ENCODE results near the gene BICRA.

The BICRA gene

GRCh38 chr19:47607564-47608073 lies 1.3 kb upstream of the BICRA start:
- Histone ChIP-seq H3K27me3 (ENCODE audit: insufficient read depth, poor library complexity, severe bottlenecking) (no peaks in the 10 kb centered on the region), H3K27ac (replicated peaks) (peak overlapping the region; percentile 88), H3K4me3 (replicated peaks; ENCODE audit: insufficient read depth, low read length) (peak overlapping the region; percentile 93)
- no peak for TF ChIP-seq SPI1 (IDR thresholded peaks at IDR 0.05; ENCODE audit: borderline replicate concordance, low read depth)
- no peak for TF ChIP-seq POLR2AphosphoS5 (IDR thresholded peaks at IDR 0.05; ENCODE audit: low read depth)
- TF ChIP-seq CTCF (IDR thresholded peaks at IDR 0.05; ENCODE audit: insufficient read depth, low read length), result no peak
- TF ChIP-seq GABPA (IDR thresholded peaks at IDR 0.05; ENCODE audit: low read depth), result no peak
- no peak for TF ChIP-seq REST (IDR thresholded peaks at IDR 0.05; ENCODE audit: insufficient replicate concordance, low read depth)
- no peak for DNase-seq (ENCODE audit: low read depth in 1 of 2, low spot score in 1 of 2)

GRCh38 chr19:47608074-47608918 lies 638 bp upstream of the BICRA start:
- Histone ChIP-seq H3K27ac (replicated peaks) (peak overlapping the region; percentile 88), H3K27me3 (ENCODE audit: insufficient read depth, poor library complexity, severe bottlenecking) (no peaks in the 10 kb centered on the region), H3K4me3 (replicated peaks; ENCODE audit: insufficient read depth, low read length) (peak overlapping the region; percentile 93)
- TF ChIP-seq SPI1 (IDR thresholded peaks at IDR 0.05; ENCODE audit: borderline replicate concordance, low read depth), result 0 out of 2 replicates have a peak, but pooled peaks have one; percentile 6
- no peak for TF ChIP-seq CTCF (IDR thresholded peaks at IDR 0.05; ENCODE audit: insufficient read depth, low read length)
- TF ChIP-seq POLR2AphosphoS5 (IDR thresholded peaks at IDR 0.05; ENCODE audit: low read depth), result no peak
- peak; percentile 16 for TF ChIP-seq REST (IDR thresholded peaks at IDR 0.05; ENCODE audit: insufficient replicate concordance, low read depth)
- peak; percentile 82 to 90 for DNase-seq (ENCODE audit: low read depth in 1 of 2, low spot score in 1 of 2)

- Histone ChIP-seq H3K27ac (replicated peaks) (no peak overlapping the region), H3K4me3 (replicated peaks; ENCODE audit: insufficient read depth, low read length) (peak overlapping the region; percentile 79), H3K27me3 (ENCODE audit: insufficient read depth, poor library complexity, severe bottlenecking) (no peaks in the 10 kb centered on the region)
- no peak for TF ChIP-seq SPI1 (IDR thresholded peaks at IDR 0.05; ENCODE audit: borderline replicate concordance, low read depth)
- TF ChIP-seq CTCF (IDR thresholded peaks at IDR 0.05; ENCODE audit: insufficient read depth, low read length), result no peak
- no peak for TF ChIP-seq GABPA (IDR thresholded peaks at IDR 0.05; ENCODE audit: low read depth)
- no peak for TF ChIP-seq REST (IDR thresholded peaks at IDR 0.05; ENCODE audit: insufficient replicate concordance, low read depth)
- TF ChIP-seq POLR2AphosphoS5 (IDR thresholded peaks at IDR 0.05; ENCODE audit: low read depth), result no peak
- peak in 1 of 2 experiments; percentile 59 for DNase-seq (ENCODE audit: low read depth in 1 of 2, low spot score in 1 of 2)
Measured at GRCh38 chr19:47609906-47610894, 1.3 kb downstream of the BICRA start.

Data from HL-60 (cell line).